Breast epithelium (tissue), 4 donors: ENCODE results near the gene DDX3X. TPM values are rescaled to one million over a fixed set of nuclear protein-coding genes. Genes with fewer than 3 reads are reported as not detected.
"Not testable (repeated sequence)": the region's sequence is repeated elsewhere in the genome, so short reads cannot be mapped to it uniquely, and the experiment has no call there.

Experiments used
- DNase-seq, 2 donors: peaks; one replicate each; pipeline ENCODE4 v3.0.0-alpha.2; 2019; ENCODE audit warnings: low spot score in 2 of 2
- H3K27ac ChIP-seq, 2 donors: fragments of 200-600 bp; sonication (generic) in 1 of 2; one replicate each; pipeline ENCODE4 v1.5.1; 2016 to 2019; ENCODE audit warnings: mild to moderate bottlenecking in 1 of 2
- H3K27me3 ChIP-seq, 2 donors: fragments of 200-600 bp; sonication (generic) in 1 of 2; one replicate each; pipeline versions ENCODE4 v1.5.1 to v1.6.0; 2017 to 2019; ENCODE audit warnings: control low read depth in 1 of 2, mild to moderate bottlenecking in 1 of 2
- H3K36me3 ChIP-seq: fragments of 200-600 bp; one replicate; pipeline ENCODE4 v1.5.1; 2019
- H3K4me1 ChIP-seq, 2 donors: fragments of 200-600 bp; sonication (generic); one replicate each; pipeline ENCODE4 v1.5.1; 2016 to 2019; ENCODE audit warnings: control low read depth in 1 of 2
- H3K4me3 ChIP-seq, 3 donors: fragments of 200-600 bp; sonication (generic); 1 replicate in 2 of 3; 2 replicates in 1 of 3; pipeline ENCODE4 v1.5.1; 2016 to 2019; ENCODE audit warnings: mild to moderate bottlenecking in 3 of 3, moderate library complexity in 2 of 3
- H3K9me3 ChIP-seq, 2 donors: fragments of 200-600 bp; sonication (generic) in 1 of 2; one replicate each; pipeline ENCODE4 v1.5.1; 2016 to 2019; ENCODE audit warnings: control low read depth in 1 of 2
- CTCF ChIP-seq, 3 donors: fragments of 450-650 bp; IDR thresholded peaks; one replicate each; pipeline ENCODE4 v1.5.1; 2016 to 2017; ENCODE audit warnings: antibody characterized with exemption in 3 of 3, mild to moderate bottlenecking in 3 of 3, moderate library complexity in 3 of 3
- POLR2A ChIP-seq: fragments of 450-650 bp; IDR thresholded peaks from one replicate; pipeline ENCODE4 v1.6.1; 2016; ENCODE audit warnings: antibody characterized with exemption, mild to moderate bottlenecking, moderate library complexity
- POLR2AphosphoS5 ChIP-seq, 3 donors: sonication (generic); formaldehyde crosslinking; IDR thresholded peaks; one replicate each; pipeline ENCODE4 v1.6.1; 2017; ENCODE audit warnings: antibody characterized with exemption in 3 of 3
- intact Hi-C: fragments of 100-400 bp; cut with DNase I; formaldehyde crosslinking; loops from one replicate; pipeline ENCODE4 v1.15.1; 2023; ENCODE audit warnings: low total_unique reads
- total RNA-seq, 3 donors: library from RNA; depleted of rRNA; stranded (reverse); fragments of >200 nt; gene quantifications; one replicate each; pipeline ENCODE4 v1.1.0, GENCODE V29; 2016

Gene DDX3X
- total RNA-seq, 3 donors from 2014 or later, result 239 to 375 (median 248) TPM

GRCh38 chrX:41386222-41386990 lies 52.4 kb downstream of the DDX3X start:
- no peak overlapping the region for H3K27ac ChIP-seq
- H3K36me3 ChIP-seq, result no peaks in the 10 kb centered on the region
- no peaks in the 10 kb centered on the region for H3K4me1 ChIP-seq
- no peak for DNase-seq
- H3K4me3 ChIP-seq, result no peak overlapping the region
- no peak for TF ChIP-seq POLR2A
- no peak for TF ChIP-seq CTCF (IDR thresholded peaks at IDR 0.05)
- TF ChIP-seq POLR2AphosphoS5 (IDR thresholded peaks at IDR 0.05), result no peak
- no peaks in the 10 kb centered on the region for H3K27me3 ChIP-seq
- intact Hi-C loops, result no loop called here
- no peaks in the 10 kb centered on the region for H3K9me3 ChIP-seq

- intact Hi-C loops, result no loop called here
- Histone ChIP-seq H3K36me3 (no peaks in the 10 kb centered on the region), H3K27me3 (no peaks in the 10 kb centered on the region), H3K27ac (no peak overlapping the region), H3K4me3 (no peak overlapping the region), H3K4me1 (no peaks in the 10 kb centered on the region), H3K9me3 (no peaks in the 10 kb centered on the region)
- TF ChIP-seq POLR2AphosphoS5 (IDR thresholded peaks at IDR 0.05) (no peak), CTCF (IDR thresholded peaks at IDR 0.05) (no peak), POLR2A (no peak)
- DNase-seq, result no peak
These were observed 54.6 kb downstream of the DDX3X start for GRCh38 chrX:41388543-41388942.

GRCh38 chrX:41389311-41389888 lies 55.4 kb downstream of the DDX3X start:
- Histone ChIP-seq H3K4me3 (no peak overlapping the region), H3K36me3 (no peaks in the 10 kb centered on the region), H3K4me1 (no peaks in the 10 kb centered on the region), H3K27ac (no peak overlapping the region), H3K9me3 (no peaks in the 10 kb centered on the region), H3K27me3 (no peaks in the 10 kb centered on the region)
- intact Hi-C loops, result no loop called here
- no peak for TF ChIP-seq CTCF (IDR thresholded peaks at IDR 0.05)
- TF ChIP-seq POLR2A, result no peak
- no peak for TF ChIP-seq POLR2AphosphoS5 (IDR thresholded peaks at IDR 0.05)
- DNase-seq, result no peak

- H3K4me3 ChIP-seq, H3K4me1 ChIP-seq, DNase-seq, H3K9me3 ChIP-seq, intact Hi-C loops, H3K36me3 ChIP-seq, H3K27me3 ChIP-seq, H3K27ac ChIP-seq: not testable (repeated sequence)
These were observed 56.6 kb downstream of the DDX3X start for GRCh38 chrX:41390576-41390975.

GRCh38 chrX:41391606-41392005 lies 57.6 kb downstream of the DDX3X start:
- Histone ChIP-seq H3K36me3 (no peaks in the 10 kb centered on the region), H3K9me3 (no peaks in the 10 kb centered on the region), H3K4me1 (no peaks in the 10 kb centered on the region), H3K4me3 (no peak overlapping the region), H3K27ac (no peak overlapping the region), H3K27me3 (no peaks in the 10 kb centered on the region)
- no peak for DNase-seq
- TF ChIP-seq POLR2A, result no peak
- no peak for TF ChIP-seq POLR2AphosphoS5 (IDR thresholded peaks at IDR 0.05)
- no peak for TF ChIP-seq CTCF (IDR thresholded peaks at IDR 0.05)
- intact Hi-C loops, result no loop called here
